ENCODE data around the gene SNRPA1.
"Not testable (repeated sequence)": the region's sequence is repeated elsewhere in the genome, so short reads cannot be mapped to it uniquely, and the experiment has no call there.

The SNRPA1 gene

DNA sequence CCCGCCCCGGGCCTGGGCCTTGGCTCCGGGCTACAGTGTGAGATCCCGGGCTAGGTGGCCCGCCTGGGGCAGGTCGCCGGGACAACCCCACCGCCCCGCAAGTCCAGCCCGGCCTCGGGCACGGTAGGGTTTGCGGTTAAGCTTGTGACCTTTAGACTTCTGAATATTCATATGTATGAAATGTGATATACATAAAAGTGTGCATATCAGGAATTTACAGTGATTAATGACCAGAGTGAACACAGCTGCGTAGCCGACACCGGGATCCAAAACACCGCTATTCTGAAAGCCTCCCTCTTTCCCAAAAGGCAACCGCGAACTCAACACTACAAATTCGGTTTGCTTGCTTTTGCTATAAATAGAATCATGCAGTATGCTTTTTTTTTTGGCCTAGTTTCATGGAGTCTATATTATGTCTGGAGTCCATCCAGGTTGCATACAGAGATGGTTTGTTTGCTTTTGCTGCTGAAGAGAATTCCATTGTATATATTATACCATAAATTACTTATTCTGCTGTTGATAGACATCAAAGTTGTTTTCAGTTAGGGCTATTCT lies 636 bp upstream of the SNRPA1 start:
- peaks cover 20% of the 10 kb centered on the region for H3K4me1 ChIP-seq (ENCODE audit: control insufficient read depth, insufficient read depth, low read length, poor library complexity, severe bottlenecking)
- H3K9me3 ChIP-seq (ENCODE audit: control insufficient read depth, low read length), result no peaks in the 10 kb centered on the region
- peaks cover 4% of the 10 kb centered on the region for H3K36me3 ChIP-seq (ENCODE audit: control insufficient read depth, insufficient read depth, low read length)
- H3K27me3 ChIP-seq (replicated peaks; ENCODE audit: control insufficient read depth, insufficient read depth, low read length, poor library complexity, severe bottlenecking), result no peaks in the 10 kb centered on the region
- H3K27ac ChIP-seq (ENCODE audit: insufficient read depth, low read length, poor library complexity, severe bottlenecking), result peak overlapping the region; percentile 98
- no peak for DNase-seq
- H3K4me3 ChIP-seq (ENCODE audit: insufficient read depth, low read depth, low read length, poor library complexity, severe bottlenecking), result peak overlapping the region; percentile 96

DNA sequence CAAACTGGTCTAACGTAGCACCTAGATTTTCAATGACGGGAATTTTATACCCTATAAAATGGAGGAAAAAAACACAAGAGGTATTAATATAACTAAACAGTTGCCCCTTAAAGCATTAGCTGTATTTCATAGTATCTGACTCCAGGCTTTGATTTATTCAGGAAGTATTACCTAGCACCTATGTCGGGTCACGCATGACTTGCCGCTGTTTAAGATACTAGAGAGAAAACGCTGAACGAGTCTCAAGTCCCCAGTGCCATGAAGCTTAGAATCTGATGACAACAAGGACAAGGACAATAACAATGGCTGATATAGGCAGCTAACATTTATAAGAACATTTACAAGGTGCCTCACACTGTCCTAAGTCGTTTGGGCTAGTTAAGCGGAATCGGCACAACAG lies 1.9 kb downstream of the SNRPA1 start:
- Histone ChIP-seq H3K9me3 (ENCODE audit: control insufficient read depth, low read length) (no peaks in the 10 kb centered on the region), H3K27ac (ENCODE audit: insufficient read depth, low read length, poor library complexity, severe bottlenecking) (peak overlapping the region; percentile 98), H3K4me3 (ENCODE audit: insufficient read depth, low read depth, low read length, poor library complexity, severe bottlenecking) (peak overlapping the region; percentile 96), H3K36me3 (ENCODE audit: control insufficient read depth, insufficient read depth, low read length) (peaks cover 21% of the 10 kb centered on the region), H3K4me1 (ENCODE audit: control insufficient read depth, insufficient read depth, low read length, poor library complexity, severe bottlenecking) (peaks cover 20% of the 10 kb centered on the region), H3K27me3 (replicated peaks; ENCODE audit: control insufficient read depth, insufficient read depth, low read length, poor library complexity, severe bottlenecking) (no peaks in the 10 kb centered on the region)
- DNase-seq, result no peak

DNA sequence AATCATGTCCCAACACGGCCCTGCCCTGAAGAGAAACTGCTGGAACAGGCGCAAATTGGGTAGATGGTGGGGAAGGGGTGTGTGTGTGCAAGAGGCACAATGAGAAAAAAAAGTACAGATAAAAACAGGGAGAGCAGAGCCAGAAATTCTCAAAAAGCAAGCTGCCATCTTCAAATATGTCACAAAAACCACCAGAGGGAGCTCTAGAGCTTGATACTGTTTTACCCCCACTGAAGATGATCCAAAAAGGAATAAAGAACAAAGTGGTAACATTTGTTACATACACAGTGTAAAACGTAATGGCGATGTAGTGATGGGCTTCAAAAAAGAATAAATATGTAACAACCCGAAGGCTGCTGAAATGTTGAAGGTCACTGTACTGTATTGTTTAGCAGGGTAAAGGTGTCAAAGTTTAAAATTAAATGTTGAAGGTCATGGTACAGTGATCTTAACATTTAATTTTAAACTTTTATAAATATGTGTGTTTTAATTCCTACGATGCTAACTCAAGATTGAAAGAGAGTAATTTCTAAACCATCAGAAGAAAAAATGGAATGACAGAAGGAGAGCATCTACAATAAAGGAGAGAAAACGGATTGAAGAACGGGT lies 6.0 kb downstream of the SNRPA1 start:
- Histone ChIP-seq H3K9me3 (ENCODE audit: control insufficient read depth, low read length) (no peaks in the 10 kb centered on the region), H3K27me3 (replicated peaks; ENCODE audit: control insufficient read depth, insufficient read depth, low read length, poor library complexity, severe bottlenecking) (no peaks in the 10 kb centered on the region), H3K4me1 (ENCODE audit: control insufficient read depth, insufficient read depth, low read length, poor library complexity, severe bottlenecking) (peaks cover 20% of the 10 kb centered on the region), H3K36me3 (ENCODE audit: control insufficient read depth, insufficient read depth, low read length) (peaks cover 55% of the 10 kb centered on the region), H3K27ac (ENCODE audit: insufficient read depth, low read length, poor library complexity, severe bottlenecking) (no peak overlapping the region), H3K4me3 (ENCODE audit: insufficient read depth, low read depth, low read length, poor library complexity, severe bottlenecking) (no peak overlapping the region)
- DNase-seq, result no peak

DNA sequence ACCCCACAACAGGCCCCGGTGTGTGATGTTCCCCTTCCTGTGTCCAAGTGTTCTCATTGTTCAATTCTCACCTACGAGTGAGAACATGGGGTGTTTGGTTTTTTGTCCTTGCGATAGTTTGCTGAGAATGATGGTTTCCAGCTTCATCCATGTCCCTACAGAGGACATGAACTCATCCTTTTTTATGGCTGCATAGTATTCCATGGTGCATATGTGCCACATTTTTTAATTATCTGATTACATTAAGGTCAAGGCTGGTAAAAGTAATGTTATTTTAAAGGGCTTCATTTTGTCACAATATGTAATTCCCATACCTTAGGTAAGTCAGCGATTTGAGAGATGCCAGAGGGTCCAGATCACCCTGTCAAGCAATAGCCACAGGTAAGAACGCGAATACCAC lies 7.7 kb downstream of the SNRPA1 start:
- peaks cover 70% of the 10 kb centered on the region for H3K36me3 ChIP-seq (ENCODE audit: control insufficient read depth, insufficient read depth, low read length)

GRCh38 chr15:101286471-101287114 lies 8.5 kb downstream of the SNRPA1 start:
- Histone ChIP-seq H3K27me3 (replicated peaks; ENCODE audit: control insufficient read depth, insufficient read depth, low read length, poor library complexity, severe bottlenecking) (no peaks in the 10 kb centered on the region), H3K36me3 (ENCODE audit: control insufficient read depth, insufficient read depth, low read length) (peaks cover 77% of the 10 kb centered on the region), H3K27ac (ENCODE audit: insufficient read depth, low read length, poor library complexity, severe bottlenecking) (no peak overlapping the region), H3K4me1 (ENCODE audit: control insufficient read depth, insufficient read depth, low read length, poor library complexity, severe bottlenecking) (peaks cover 2% of the 10 kb centered on the region), H3K9me3 (ENCODE audit: control insufficient read depth, low read length) (no peaks in the 10 kb centered on the region), H3K4me3 (ENCODE audit: insufficient read depth, low read depth, low read length, poor library complexity, severe bottlenecking) (no peak overlapping the region)
- DNase-seq, result no peak

More for the DNA sequence above, 7.7 kb downstream of the SNRPA1 start:
- DNase-seq; H3K9me3 ChIP-seq (ENCODE audit: control insufficient read depth, low read length); H3K27me3 ChIP-seq (replicated peaks; ENCODE audit: control insufficient read depth, insufficient read depth, low read length, poor library complexity, severe bottlenecking); H3K4me3 ChIP-seq (ENCODE audit: insufficient read depth, low read depth, low read length, poor library complexity, severe bottlenecking); H3K4me1 ChIP-seq (ENCODE audit: control insufficient read depth, insufficient read depth, low read length, poor library complexity, severe bottlenecking); H3K27ac ChIP-seq (ENCODE audit: insufficient read depth, low read length, poor library complexity, severe bottlenecking): not testable (repeated sequence)

DNA sequence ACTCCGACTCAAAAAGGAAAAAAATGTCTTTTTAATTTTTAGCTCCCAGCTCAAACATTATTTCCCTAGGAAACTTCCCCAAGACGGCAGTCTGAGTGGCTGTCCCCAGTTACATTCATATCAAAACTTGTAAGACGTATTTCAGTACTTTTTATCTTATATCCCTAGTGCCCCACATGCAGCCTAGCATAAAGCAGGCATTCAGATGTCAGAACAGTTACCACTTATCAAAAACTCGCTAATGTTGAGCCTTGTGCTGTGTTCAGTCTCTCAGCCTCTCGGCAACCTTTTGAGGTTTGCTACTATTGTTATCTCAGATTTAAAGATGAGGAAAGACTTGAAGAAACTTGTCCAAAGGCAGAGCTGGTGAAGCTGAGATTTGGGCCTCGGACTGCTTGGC lies 11.1 kb downstream of the SNRPA1 start:
- Histone ChIP-seq H3K4me1 (ENCODE audit: control insufficient read depth, insufficient read depth, low read length, poor library complexity, severe bottlenecking) (no peaks in the 10 kb centered on the region), H3K27me3 (replicated peaks; ENCODE audit: control insufficient read depth, insufficient read depth, low read length, poor library complexity, severe bottlenecking) (no peaks in the 10 kb centered on the region), H3K4me3 (ENCODE audit: insufficient read depth, low read depth, low read length, poor library complexity, severe bottlenecking) (no peak overlapping the region), H3K9me3 (ENCODE audit: control insufficient read depth, low read length) (no peaks in the 10 kb centered on the region), H3K36me3 (ENCODE audit: control insufficient read depth, insufficient read depth, low read length) (peaks cover 74% of the 10 kb centered on the region), H3K27ac (ENCODE audit: insufficient read depth, low read length, poor library complexity, severe bottlenecking) (no peak overlapping the region)
- DNase-seq, result no peak

DNA sequence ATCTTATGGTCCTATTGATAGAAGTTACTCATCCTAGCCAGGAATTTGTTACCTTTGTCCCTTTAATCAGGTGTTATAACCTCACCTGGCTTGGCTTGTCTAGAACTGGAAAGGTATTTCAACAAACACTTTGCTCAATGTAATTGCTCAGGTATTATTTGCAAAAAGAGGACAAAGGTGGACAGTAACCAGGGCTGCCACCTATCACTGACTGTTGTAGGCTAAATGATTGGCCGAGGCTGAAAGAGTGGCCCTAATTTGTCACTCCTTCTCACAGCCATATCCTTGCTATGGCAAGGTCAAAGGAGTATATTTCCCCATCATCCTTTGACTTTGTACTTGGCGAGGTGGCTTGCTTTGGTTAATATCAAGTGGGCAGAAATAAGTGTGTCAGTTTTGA lies 15.0 kb downstream of the SNRPA1 start:
- H3K27me3 ChIP-seq (replicated peaks; ENCODE audit: control insufficient read depth, insufficient read depth, low read length, poor library complexity, severe bottlenecking), result no peaks in the 10 kb centered on the region
- no peak overlapping the region for H3K4me3 ChIP-seq (ENCODE audit: insufficient read depth, low read depth, low read length, poor library complexity, severe bottlenecking)
- H3K36me3 ChIP-seq (ENCODE audit: control insufficient read depth, insufficient read depth, low read length), result peaks cover 46% of the 10 kb centered on the region
- no peak for DNase-seq
- H3K4me1 ChIP-seq (ENCODE audit: control insufficient read depth, insufficient read depth, low read length, poor library complexity, severe bottlenecking), result peaks cover 14% of the 10 kb centered on the region
- H3K27ac ChIP-seq (ENCODE audit: insufficient read depth, low read length, poor library complexity, severe bottlenecking), result no peak overlapping the region
- H3K9me3 ChIP-seq (ENCODE audit: control insufficient read depth, low read length), result no peaks in the 10 kb centered on the region

DNA sequence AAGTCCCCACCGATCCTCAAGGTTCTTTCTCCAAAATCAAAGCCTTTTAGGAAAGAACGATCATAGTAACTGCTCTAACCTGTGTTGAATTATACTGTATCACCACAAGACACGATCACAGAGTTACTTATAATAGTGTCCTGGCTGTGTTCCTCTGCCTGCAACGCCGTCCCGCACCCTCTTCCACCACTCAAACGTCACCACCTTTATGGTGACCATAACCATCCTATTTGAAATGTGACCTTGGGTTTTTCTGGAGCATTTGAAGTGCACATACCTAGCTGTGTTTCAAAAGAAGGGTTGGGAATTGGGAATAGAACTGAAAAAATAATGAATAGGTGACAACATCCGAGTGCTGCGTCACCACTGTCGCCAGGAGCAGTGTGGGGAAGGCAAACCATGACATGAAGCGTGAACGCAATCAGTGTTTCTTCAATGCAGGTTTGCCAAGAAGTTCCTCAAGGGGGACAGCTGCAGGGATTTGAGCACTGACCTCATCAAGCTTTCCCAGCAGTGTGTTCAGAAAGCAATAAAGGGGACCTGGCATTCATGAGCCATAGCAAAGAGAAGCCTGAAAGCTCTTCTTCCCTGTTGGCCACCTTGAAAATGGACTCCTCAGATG lies 17.0 kb downstream of the SNRPA1 start:
- H3K4me3 ChIP-seq (ENCODE audit: insufficient read depth, low read depth, low read length, poor library complexity, severe bottlenecking), result peak overlapping the region; percentile 93
- no peaks in the 10 kb centered on the region for H3K9me3 ChIP-seq (ENCODE audit: control insufficient read depth, low read length)
- H3K4me1 ChIP-seq (ENCODE audit: control insufficient read depth, insufficient read depth, low read length, poor library complexity, severe bottlenecking), result peaks cover 14% of the 10 kb centered on the region
- no peaks in the 10 kb centered on the region for H3K27me3 ChIP-seq (replicated peaks; ENCODE audit: control insufficient read depth, insufficient read depth, low read length, poor library complexity, severe bottlenecking)
- no peak for DNase-seq
- H3K36me3 ChIP-seq (ENCODE audit: control insufficient read depth, insufficient read depth, low read length), result peaks cover 47% of the 10 kb centered on the region
- peak overlapping the region; percentile 75 for H3K27ac ChIP-seq (ENCODE audit: insufficient read depth, low read length, poor library complexity, severe bottlenecking)

DNA sequence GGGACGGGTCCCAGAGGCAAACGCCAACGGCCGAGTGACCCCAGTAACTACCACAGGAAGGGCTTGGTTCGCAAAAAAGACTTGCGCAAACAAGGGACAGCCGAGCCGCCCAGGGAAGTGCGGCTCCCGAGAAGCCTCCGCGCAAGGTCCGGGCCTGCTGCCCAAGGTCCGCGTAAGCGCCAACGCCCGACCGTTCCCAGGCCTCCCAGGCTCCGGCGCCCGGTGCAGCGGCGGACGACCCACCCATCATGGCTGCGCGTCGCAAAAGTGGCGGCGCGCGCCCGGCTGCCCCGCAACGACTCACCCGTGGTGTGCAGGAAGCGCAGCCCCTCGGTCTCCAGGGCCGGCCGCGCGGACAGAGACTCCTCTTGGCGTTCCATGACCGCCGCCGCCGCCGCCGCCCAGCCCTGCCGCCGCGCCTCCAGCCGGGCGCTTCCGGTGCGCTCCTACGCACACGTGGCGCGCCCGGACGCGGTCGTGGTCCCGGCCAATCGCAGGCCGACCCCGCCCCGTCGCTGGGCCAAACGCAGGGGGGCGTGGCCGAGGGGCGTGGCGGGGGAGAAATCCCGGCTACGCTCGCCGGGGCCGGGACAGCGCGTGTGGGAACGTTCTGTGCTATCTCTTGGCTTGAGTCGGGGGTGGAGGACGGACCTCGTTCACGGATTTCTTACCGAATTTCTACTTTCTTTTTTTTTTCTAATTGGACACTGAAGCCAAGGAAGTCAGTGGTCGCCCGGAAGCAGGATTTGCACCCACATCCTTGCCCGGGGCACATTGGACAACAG lies 17.8 kb downstream of the SNRPA1 start, which contains the start of gene SELENOS:
Gene SELENOS (minus strand): TSS at position 448 of the 785 bp plus-strand sequence. CDS start 68 bp downstream, at position 380.
- Histone ChIP-seq H3K9me3 (ENCODE audit: control insufficient read depth, low read length) (no peaks in the 10 kb centered on the region), H3K27me3 (replicated peaks; ENCODE audit: control insufficient read depth, insufficient read depth, low read length, poor library complexity, severe bottlenecking) (no peaks in the 10 kb centered on the region), H3K4me3 (ENCODE audit: insufficient read depth, low read depth, low read length, poor library complexity, severe bottlenecking) (peak within 1 kb of the TSS; percentile 93), H3K4me1 (ENCODE audit: control insufficient read depth, insufficient read depth, low read length, poor library complexity, severe bottlenecking) (peaks cover 14% of the 10 kb centered on the region), H3K36me3 (ENCODE audit: control insufficient read depth, insufficient read depth, low read length) (peaks cover 47% of the 10 kb centered on the region), H3K27ac (ENCODE audit: insufficient read depth, low read length, poor library complexity, severe bottlenecking) (peak within 1 kb of the TSS; percentile 75)
- DNase-seq, result peak; percentile 75 to 84 (median 81)

Measured in effector memory CD4-positive, alpha-beta T cell (primary cell).